K562 (cell line): ENCODE data around the gene SERPINH1. TPM values are rescaled to one million over a fixed set of nuclear protein-coding genes. Genes with fewer than 3 reads are reported as not detected.

Source experiments
- CBX5 ChIP-seq: IDR thresholded peaks from 2 replicates; pipeline ENCODE4 v1.6.1; 2014; ENCODE audit warnings: low read depth, borderline replicate concordance
- ESRRA ChIP-seq: fragments of 450-650 bp; IDR thresholded peaks from 2 replicates; pipeline ENCODE4 v1.6.1; 2014; ENCODE audit warnings: low read depth, mild to moderate bottlenecking, moderate library complexity, borderline replicate concordance
- HDAC6 ChIP-seq: IDR thresholded peaks from 2 replicates; pipeline ENCODE4 v1.6.1; 2012; ENCODE audit warnings: low read depth, mild to moderate bottlenecking, control low read depth, inconsistent platforms, low read length, moderate library complexity
- HMG20B ChIP-seq: fragments of 250-450 bp; sonication (Bioruptor Pico); IDR thresholded peaks from 2 replicates; pipeline ENCODE4 v1.5.0; 2021; ENCODE audit warnings: mild to moderate bottlenecking
- KDM5B ChIP-seq: fragments of 200-600 bp; sonication (generic); IDR thresholded peaks from 2 replicates; pipeline ENCODE4 v1.6.1; 2012; ENCODE audit warnings: low read depth, mild to moderate bottlenecking, moderate library complexity, low read length, control low read depth, inconsistent platforms; ENCODE audit not compliant: insufficient replicate concordance
- MBD2 ChIP-seq: sonication (generic); IDR thresholded peaks from 2 replicates; pipeline ENCODE4 v1.6.1; 2016; ENCODE audit warnings: low read depth, borderline replicate concordance
- MTA2 ChIP-seq: fragments of 450-650 bp; IDR thresholded peaks from 2 replicates; pipeline ENCODE4 v1.6.1; 2016; ENCODE audit warnings: low read depth
- PURB ChIP-seq: sonication (generic); formaldehyde crosslinking; IDR thresholded peaks from 2 replicates; pipeline ENCODE4 v1.9.0; 2021; ENCODE audit warnings: low read depth, mild to moderate bottlenecking, missing genetic modification reagents
- RBM39 ChIP-seq: fragments of 200-400 bp; formaldehyde crosslinking; optimal IDR thresholded peaks from 2 replicates; pipeline ENCODE3; 2018; ENCODE audit warnings: low read depth, low read length
- SMARCE1 ChIP-seq: fragments of 450-650 bp; IDR thresholded peaks from 2 replicates; pipeline ENCODE4 v1.7.1; 2016; ENCODE audit warnings: mild to moderate bottlenecking
- SRSF7 ChIP-seq: fragments of 200-400 bp; formaldehyde crosslinking; optimal IDR thresholded peaks from 2 replicates; pipeline ENCODE3; 2017; ENCODE audit warnings: mild to moderate bottlenecking, low read depth, low read length
- TCF7L2 ChIP-seq: fragments of 150-350 bp; IDR thresholded peaks from 2 replicates; pipeline ENCODE4 v1.6.1; 2016; ENCODE audit warnings: low read depth, mild to moderate bottlenecking, low read length, moderate library complexity
- ZC3H8 ChIP-seq: fragments of 450-650 bp; IDR thresholded peaks from 2 replicates; pipeline ENCODE4 v1.6.1; 2017
- polyA plus RNA-seq, 8 experiments: library from polyadenylated mRNA; depleted of rRNA in 4 of 8; stranded (reverse) in 5 of 8; unstranded in 3 of 8; fragments of >200 nt; fragmentation: Nextera tagmentation in 2 of 8; fragmentation: Illumina TruSeq in 1 of 8; extraction: Ambion mirVana in 2 of 8; extraction: Trizol in 1 of 8; gene quantifications; 2 replicates each; pipeline versions ENCODE4 v1.2.1 to v1.2.3, GENCODE V29; 2011 to 2014; ENCODE audit warnings: inconsistent platforms in 1 of 8, missing spikeins in 1 of 8
- total RNA-seq, 7 experiments: library from RNA; depleted of rRNA in 6 of 7; stranded (reverse); fragments of >200 nt in 6 of 7; fragmentation: Illumina TruSeq in 2 of 7; extraction: Trizol in 2 of 7; gene quantifications; 2 replicates each; pipeline versions ENCODE4 v1.2.1 to v1.2.3, GENCODE V29; 2011 to 2021; ENCODE audit warnings: low replicate concordance in 1 of 7
- TF ChIP-seq, protein P1 (sequence below): fragments of 450-650 bp; IDR thresholded peaks from 2 replicates; pipeline ENCODE4 v1.6.1; 2018; ENCODE audit not compliant: partially characterized antibody
- TF ChIP-seq, protein P2 (sequence below): fragments of 250-450 bp; sonication (Bioruptor Pico); IDR thresholded peaks from 2 replicates; pipeline ENCODE4 v1.8.0; 2021; ENCODE audit warnings: mild to moderate bottlenecking, moderate library complexity
- TF ChIP-seq, protein P3 (sequence below): fragments of 250-450 bp; sonication (Bioruptor Pico); IDR thresholded peaks from 2 replicates; pipeline ENCODE4 v1.5.1; 2021; ENCODE audit warnings: mild to moderate bottlenecking

The SERPINH1 gene
- total and polyA plus RNA-seq, 9 of the 15 experiments (the other 6 are each of a cell fraction or from before 2014, with no cell fraction given) = 2.8 to 106 (median 67.9) TPM

DNA sequence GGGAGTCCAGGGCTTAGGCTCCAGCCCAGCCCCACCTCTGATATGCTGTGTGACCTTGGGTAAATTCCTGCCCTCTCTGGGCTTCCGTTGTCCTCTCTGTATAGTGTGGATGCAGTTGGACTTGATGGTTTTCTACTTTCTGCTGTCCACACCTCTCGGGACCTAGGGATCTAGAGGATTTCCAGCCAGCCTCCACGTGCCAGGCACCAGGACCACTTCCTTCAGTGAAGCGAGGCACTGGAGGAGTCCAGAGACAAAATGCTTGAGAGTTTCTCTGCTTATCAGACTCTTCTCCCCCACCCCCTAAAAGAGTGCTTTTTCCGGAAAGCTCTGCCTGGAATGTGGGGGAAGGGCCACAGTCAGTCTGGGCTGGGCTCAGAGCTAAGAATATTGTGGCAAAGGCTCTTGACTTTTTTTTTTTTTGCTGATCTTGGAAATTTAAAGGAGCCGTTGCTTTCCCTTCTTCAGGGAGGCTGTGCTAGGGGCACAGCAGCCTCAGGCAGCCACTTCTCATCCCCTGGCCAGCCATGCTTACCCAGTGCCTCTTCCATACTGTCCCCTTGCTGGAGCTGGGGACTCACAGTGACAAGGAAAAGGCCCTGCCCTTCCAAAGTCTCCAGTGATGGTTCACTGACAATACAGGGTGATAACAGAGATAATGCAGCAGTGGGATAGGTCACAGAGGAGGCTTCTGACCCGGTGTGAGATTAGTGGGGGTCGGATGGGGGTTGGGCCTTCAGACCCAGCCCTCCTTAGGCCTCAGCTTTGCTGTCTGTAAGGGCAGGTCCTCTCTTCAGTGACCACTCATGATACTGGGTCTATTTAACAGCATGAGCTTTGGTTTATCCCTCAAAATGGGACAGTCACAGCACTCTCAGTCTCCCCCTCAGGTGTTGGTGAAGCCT is 2.9 kb upstream of the SERPINH1 start (continued):
- TF ChIP-seq, protein P1, sequence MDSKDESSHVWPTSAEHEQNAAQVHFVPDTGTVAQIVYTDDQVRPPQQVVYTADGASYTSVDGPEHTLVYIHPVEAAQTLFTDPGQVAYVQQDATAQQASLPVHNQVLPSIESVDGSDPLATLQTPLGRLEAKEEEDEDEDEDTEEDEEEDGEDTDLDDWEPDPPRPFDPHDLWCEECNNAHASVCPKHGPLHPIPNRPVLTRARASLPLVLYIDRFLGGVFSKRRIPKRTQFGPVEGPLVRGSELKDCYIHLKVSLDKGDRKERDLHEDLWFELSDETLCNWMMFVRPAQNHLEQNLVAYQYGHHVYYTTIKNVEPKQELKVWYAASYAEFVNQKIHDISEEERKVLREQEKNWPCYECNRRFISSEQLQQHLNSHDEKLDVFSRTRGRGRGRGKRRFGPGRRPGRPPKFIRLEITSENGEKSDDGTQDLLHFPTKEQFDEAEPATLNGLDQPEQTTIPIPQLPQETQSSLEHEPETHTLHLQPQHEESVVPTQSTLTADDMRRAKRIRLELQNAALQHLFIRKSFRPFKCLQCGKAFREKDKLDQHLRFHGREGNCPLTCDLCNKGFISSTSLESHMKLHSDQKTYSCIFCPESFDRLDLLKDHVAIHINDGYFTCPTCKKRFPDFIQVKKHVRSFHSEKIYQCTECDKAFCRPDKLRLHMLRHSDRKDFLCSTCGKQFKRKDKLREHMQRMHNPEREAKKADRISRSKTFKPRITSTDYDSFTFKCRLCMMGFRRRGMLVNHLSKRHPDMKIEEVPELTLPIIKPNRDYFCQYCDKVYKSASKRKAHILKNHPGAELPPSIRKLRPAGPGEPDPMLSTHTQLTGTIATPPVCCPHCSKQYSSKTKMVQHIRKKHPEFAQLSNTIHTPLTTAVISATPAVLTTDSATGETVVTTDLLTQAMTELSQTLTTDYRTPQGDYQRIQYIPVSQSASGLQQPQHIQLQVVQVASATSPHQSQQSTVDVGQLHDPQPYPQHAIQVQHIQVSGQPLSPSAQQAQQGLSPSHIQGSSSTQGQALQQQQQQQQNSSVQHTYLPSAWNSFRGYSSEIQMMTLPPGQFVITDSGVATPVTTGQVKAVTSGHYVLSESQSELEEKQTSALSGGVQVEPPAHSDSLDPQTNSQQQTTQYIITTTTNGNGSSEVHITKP = peak; percentile 93
- TF ChIP-seq HMG20B (CRISPR knock-in tag) (no peak), PURB (CRISPR knock-in tag) (no peak), HDAC6 (no peak), KDM5B (no peak), SMARCE1 (no peak; the same call in none of the 2 replicates), MBD2 (no peak), TCF7L2 (no peak), ZC3H8 (no peak), RBM39 (no peak), CBX5 (no peak), SRSF7 (no peak), ESRRA (peak; percentile 23; the same call in 1 of the 2 replicates), MTA2 (no peak)
- TF ChIP-seq, protein P2, sequence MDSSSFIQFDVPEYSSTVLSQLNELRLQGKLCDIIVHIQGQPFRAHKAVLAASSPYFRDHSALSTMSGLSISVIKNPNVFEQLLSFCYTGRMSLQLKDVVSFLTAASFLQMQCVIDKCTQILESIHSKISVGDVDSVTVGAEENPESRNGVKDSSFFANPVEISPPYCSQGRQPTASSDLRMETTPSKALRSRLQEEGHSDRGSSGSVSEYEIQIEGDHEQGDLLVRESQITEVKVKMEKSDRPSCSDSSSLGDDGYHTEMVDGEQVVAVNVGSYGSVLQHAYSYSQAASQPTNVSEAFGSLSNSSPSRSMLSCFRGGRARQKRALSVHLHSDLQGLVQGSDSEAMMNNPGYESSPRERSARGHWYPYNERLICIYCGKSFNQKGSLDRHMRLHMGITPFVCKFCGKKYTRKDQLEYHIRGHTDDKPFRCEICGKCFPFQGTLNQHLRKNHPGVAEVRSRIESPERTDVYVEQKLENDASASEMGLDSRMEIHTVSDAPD (CRISPR knock-in tag) = no peak
- TF ChIP-seq, protein P3, sequence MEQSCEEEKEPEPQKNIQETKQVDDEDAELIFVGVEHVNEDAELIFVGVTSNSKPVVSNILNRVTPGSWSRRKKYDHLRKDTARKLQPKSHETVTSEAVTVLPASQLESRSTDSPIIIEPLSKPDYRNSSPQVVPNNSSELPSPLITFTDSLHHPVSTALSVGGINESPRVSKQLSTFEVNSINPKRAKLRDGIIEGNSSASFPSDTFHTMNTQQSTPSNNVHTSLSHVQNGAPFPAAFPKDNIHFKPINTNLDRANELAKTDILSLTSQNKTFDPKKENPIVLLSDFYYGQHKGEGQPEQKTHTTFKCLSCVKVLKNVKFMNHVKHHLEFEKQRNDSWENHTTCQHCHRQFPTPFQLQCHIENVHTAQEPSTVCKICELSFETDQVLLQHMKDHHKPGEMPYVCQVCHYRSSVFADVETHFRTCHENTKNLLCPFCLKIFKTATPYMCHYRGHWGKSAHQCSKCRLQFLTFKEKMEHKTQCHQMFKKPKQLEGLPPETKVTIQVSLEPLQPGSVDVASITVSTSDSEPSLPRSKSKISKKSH (CRISPR knock-in tag) = no peak
